H1 (cell line): ENCODE results near the gene COPS6. TPM values are rescaled to one million over a fixed set of nuclear protein-coding genes. Genes with fewer than 3 reads are reported as not detected.

Experiments
- CREB1 ChIP-seq: IDR thresholded peaks from 2 replicates; pipeline ENCODE4 v1.6.1; 2012; ENCODE audit warnings: inconsistent platforms
- JUN ChIP-seq: IDR thresholded peaks from 2 replicates; pipeline ENCODE4 v1.6.1; 2011; ENCODE audit warnings: low read depth, mild to moderate bottlenecking, improper control_type of control experiment, low read length
- POLR2AphosphoS5 ChIP-seq: IDR thresholded peaks from 2 replicates; pipeline ENCODE4 v1.6.1; 2011; ENCODE audit warnings: low read depth, low read length
- polyA plus RNA-seq, 7 experiments: library from polyadenylated mRNA; depleted of rRNA in 3 of 7; stranded (reverse) in 5 of 7; unstranded in 2 of 7; fragments of >200 nt in 5 of 7; fragments of 200-250 nt in 2 of 7; gene quantifications; 1 replicate in 5 of 7; 2 replicates in 1 of 7; 4 replicates in 1 of 7; pipeline versions ENCODE4 v1.2.1 to v1.2.3, GENCODE V29; 2011 to 2013; ENCODE audit warnings: missing spikeins in 2 of 7, mixed read lengths in 2 of 7
- total RNA-seq: library from RNA; stranded (reverse); fragmentation: NEBNext Ultra II Directional; extraction: Animal tissue kit (Norgen Biotek cat#: 25700); gene quantifications from 2 replicates; pipeline ENCODE4 v1.2.1, GENCODE V29; 2021

Gene COPS6
- total and polyA plus RNA-seq, 2 of the 8 experiments (the other 6 are each of a cell fraction or from before 2014, with no cell fraction given) = 127 to 225 TPM

GRCh38 chr7:100101016-100101862 lies 12.5 kb downstream of the COPS6 start, which contains the start of the genes AP4M1 and MCM7 (continued):
- TF ChIP-seq POLR2AphosphoS5 (peak; percentile 95), CREB1 (peak; percentile 33; the same call in 1 of the 2 replicates), JUN (no peak)
